ENCODE results near the gene CNR2. TPM values are rescaled to one million over a fixed set of nuclear protein-coding genes. Genes with fewer than 3 reads are reported as not detected.

CNR2 gene
- total and polyA plus RNA-seq, 2 of the 4 experiments (the other 2 are of a cell fraction): not detected

DNA sequence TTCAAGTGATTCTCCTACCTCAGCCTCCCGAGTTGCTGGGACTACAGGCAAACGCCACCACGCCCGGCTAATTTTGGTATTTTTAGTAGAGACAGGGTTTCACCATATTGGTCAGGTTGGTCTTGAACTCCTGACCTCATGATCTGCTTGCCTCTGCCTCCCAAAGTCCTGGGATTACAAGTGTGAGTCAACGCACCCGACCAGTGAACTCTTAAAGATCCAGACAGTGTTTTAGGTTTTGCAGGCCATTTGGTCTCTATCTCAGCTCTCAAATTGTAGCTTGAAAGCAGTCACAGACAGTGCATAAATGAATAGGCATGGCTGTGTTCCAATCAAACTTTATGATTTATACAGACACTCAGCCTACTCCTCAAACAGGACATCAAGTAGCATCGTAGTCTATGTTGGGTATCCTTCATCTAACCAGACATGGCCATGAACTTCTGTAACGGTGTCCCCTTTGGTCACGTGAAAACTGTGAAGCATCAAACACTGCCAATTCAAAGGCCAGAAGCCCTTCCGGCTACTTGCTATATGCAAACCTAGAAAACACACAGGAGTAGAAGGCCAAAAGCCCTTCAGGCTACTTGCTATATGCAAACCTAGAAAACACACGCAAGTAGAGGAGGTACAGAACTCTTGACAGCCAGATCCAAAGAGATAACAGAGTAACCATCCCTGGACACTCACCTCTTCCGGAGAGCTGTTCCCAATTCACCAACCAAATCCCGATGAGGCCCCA lies 48.2 kb downstream of the CNR2 start:
- H3K4me2 ChIP-seq (ENCODE audit: low read depth, low read length): no peak overlapping the region
- no peak overlapping the region for H2BK5ac ChIP-seq (ENCODE audit: low read depth, low read length, poor library complexity, severe bottlenecking)
- dilution Hi-C loops (cut with HindIII; ENCODE audit: low sequenced_read_pairs, unreplicated experiment): no loop called here
- H2AFZ ChIP-seq (replicated peaks; ENCODE audit: low read length, poor library complexity): no peak overlapping the region
- ATAC-seq (ENCODE audit: low read depth): no peak
- H2BK15ac ChIP-seq (ENCODE audit: low read depth, low read length): no peak overlapping the region
- H3K4me1 ChIP-seq (ENCODE audit: control insufficient read depth, insufficient read depth, low read length): no peaks in the 10 kb centered on the region
- H4K91ac ChIP-seq (ENCODE audit: insufficient read depth, low read depth, low read length): no peak overlapping the region
- ChIA-PET POLR2A (ENCODE audit: unreplicated experiment) (interaction anchor here (0.6 kb wide), 1 partner anchor 174 kb away, joined by 3 read pairs; no protein-coding TSS in a partner anchor), CTCF (no interaction called here)
- TF ChIP-seq NFE2L2 (IDR thresholded peaks at IDR 0.05; ENCODE audit: low read depth, low read length): no peak
- no peak for TF ChIP-seq MAFK (IDR thresholded peaks at IDR 0.05; ENCODE audit: low read depth, low read length)
- TF ChIP-seq SMC3 (IDR thresholded peaks at IDR 0.05; ENCODE audit: low read depth, low read length): no peak
- no peak for TF ChIP-seq RAD21 (IDR thresholded peaks at IDR 0.05; ENCODE audit: low read length)
- TF ChIP-seq MAZ (IDR thresholded peaks at IDR 0.05; ENCODE audit: borderline replicate concordance, low read depth, low read length): no peak
- no peak for TF ChIP-seq POLR2A (IDR thresholded peaks at IDR 0.05; ENCODE audit: low read depth, low read length)
- TF ChIP-seq MXI1 (IDR thresholded peaks at IDR 0.05; ENCODE audit: borderline replicate concordance, low read depth, low read length): no peak
- TF ChIP-seq CTCF (conservative IDR thresholded peaks at IDR 0.05; ENCODE audit: low read depth, low read length): no peak
- TF ChIP-seq, protein P1, sequence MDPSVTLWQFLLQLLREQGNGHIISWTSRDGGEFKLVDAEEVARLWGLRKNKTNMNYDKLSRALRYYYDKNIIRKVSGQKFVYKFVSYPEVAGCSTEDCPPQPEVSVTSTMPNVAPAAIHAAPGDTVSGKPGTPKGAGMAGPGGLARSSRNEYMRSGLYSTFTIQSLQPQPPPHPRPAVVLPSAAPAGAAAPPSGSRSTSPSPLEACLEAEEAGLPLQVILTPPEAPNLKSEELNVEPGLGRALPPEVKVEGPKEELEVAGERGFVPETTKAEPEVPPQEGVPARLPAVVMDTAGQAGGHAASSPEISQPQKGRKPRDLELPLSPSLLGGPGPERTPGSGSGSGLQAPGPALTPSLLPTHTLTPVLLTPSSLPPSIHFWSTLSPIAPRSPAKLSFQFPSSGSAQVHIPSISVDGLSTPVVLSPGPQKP (IDR thresholded peaks at IDR 0.05; ENCODE audit: borderline replicate concordance, low read depth, low read length): no peak
- no peak for TF ChIP-seq CHD1 (IDR thresholded peaks at IDR 0.05; ENCODE audit: low read depth, low read length)
- no peak for TF ChIP-seq FOS (IDR thresholded peaks at IDR 0.05; ENCODE audit: low read depth, low read length)
- H3K9me1 ChIP-seq (ENCODE audit: insufficient read depth, low read length): no peaks in the 10 kb centered on the region
- no peak overlapping the region for H3K23ac ChIP-seq (ENCODE audit: low read depth, low read length)
- 84% methylated on average over 5 of the region's 13 CpGs; no CpG with 5 or more reads in 1 of the 2 experiments for WGBS, 2 experiments (ENCODE audit: extremely low coverage in 2 of 2, insufficient read length in 1 of 2)
- intact Hi-C loops (cut with micrococcal nuclease): no loop called here
- no peak for DNase-seq
- in situ Hi-C loops (cut with MboI; ENCODE audit: low sequenced_read_pairs): no loop called here
- H3K79me1 ChIP-seq (ENCODE audit: low read depth in 1 of 2, low read length in 2 of 2): no peaks in the 10 kb centered on the region
- H4K5ac ChIP-seq (ENCODE audit: low read depth, low read length): no peak overlapping the region
- H2AK9ac ChIP-seq (replicated peaks; ENCODE audit: low read depth, low read length, poor library complexity): no peak overlapping the region
- no peak overlapping the region for H3K18ac ChIP-seq (ENCODE audit: low read depth, low read length)
- no peaks in the 10 kb centered on the region for H3K9me3 ChIP-seq (ENCODE audit: control insufficient read depth, insufficient read depth, low read length)
- H3K36me3 ChIP-seq (ENCODE audit: control insufficient read depth, insufficient read depth, low read length): no peaks in the 10 kb centered on the region
- H3K56ac ChIP-seq (ENCODE audit: extremely low read depth, insufficient read depth, low read length): no peak overlapping the region
- H4K8ac ChIP-seq (ENCODE audit: low read depth in 2 of 2, low read length in 2 of 2): no peak overlapping the region
- H2BK20ac ChIP-seq (ENCODE audit: low read depth, low read length): no peak overlapping the region
- no peak overlapping the region for H3K4me3 ChIP-seq (ENCODE audit: insufficient read depth, low read depth, low read length)
- H3K27ac ChIP-seq (ENCODE audit: insufficient read depth, low read length): no peak overlapping the region
- no peak overlapping the region for H2BK120ac ChIP-seq (ENCODE audit: low read depth, low read length)
- H3K14ac ChIP-seq (replicated peaks; ENCODE audit: low read depth, low read length): no peak overlapping the region
- H4K20me1 ChIP-seq (ENCODE audit: insufficient read depth, low read length): no peaks in the 10 kb centered on the region
- BruUV-seq (replicated peaks): no TSS peak
- no peak overlapping the region for H3K4ac ChIP-seq (ENCODE audit: low read depth, low read length)
- H3K27me3 ChIP-seq (ENCODE audit: control insufficient read depth, insufficient read depth, low read length): peaks cover 19% of the 10 kb centered on the region
- H3K9ac ChIP-seq (ENCODE audit: low read depth, low read length): no peak overlapping the region
- H2AK5ac ChIP-seq (ENCODE audit: low read depth, low read length): no peak overlapping the region
